HG03039 (cell line): Measurements from ENCODE around the gene WWOX.
"Not testable (repeated sequence)": the region's sequence is repeated elsewhere in the genome, so short reads cannot be mapped to it uniquely, and the experiment has no call there.

Experiments used
- ATAC-seq: cut with Tn5 transposase; IDR thresholded peaks from one replicate; pipeline ENCODE4 v1.9.1; 2021; ENCODE audit warnings: mild to moderate bottlenecking, moderate library complexity; ENCODE audit not compliant: unreplicated experiment

The WWOX gene

GRCh38 chr16:78667675-78668074 is 568.2 kb downstream of the WWOX start:
- no peak for ATAC-seq

GRCh38 chr16:78668393-78668792 is 568.9 kb downstream of the WWOX start:
- no peak for ATAC-seq

GRCh38 chr16:78669994-78670393 is 570.5 kb downstream of the WWOX start:
- ATAC-seq: no peak

GRCh38 chr16:78672779-78673556 is 573.5 kb downstream of the WWOX start:
- ATAC-seq: no peak

GRCh38 chr16:78673884-78674283 is 574.4 kb downstream of the WWOX start:
- ATAC-seq: no peak

DNA sequence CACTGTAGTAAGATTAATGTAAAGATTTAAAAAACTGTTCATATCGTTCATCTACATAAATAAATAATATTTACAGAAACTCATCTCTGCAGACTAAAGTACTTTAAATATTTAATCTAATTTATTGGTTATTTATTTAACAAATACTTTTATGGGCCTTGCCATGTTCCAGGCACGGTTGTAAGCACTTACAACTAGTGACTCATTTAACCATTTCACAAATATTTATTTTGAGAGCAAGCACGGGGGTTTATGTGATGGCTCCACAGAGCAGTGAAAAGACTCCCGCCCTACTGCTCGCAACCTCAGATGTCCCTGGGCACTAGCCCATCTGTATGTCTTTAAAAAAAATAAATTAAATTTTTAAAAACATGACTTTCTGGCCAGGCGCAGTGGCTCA is 575.9 kb downstream of the WWOX start:
- ATAC-seq: no peak

DNA sequence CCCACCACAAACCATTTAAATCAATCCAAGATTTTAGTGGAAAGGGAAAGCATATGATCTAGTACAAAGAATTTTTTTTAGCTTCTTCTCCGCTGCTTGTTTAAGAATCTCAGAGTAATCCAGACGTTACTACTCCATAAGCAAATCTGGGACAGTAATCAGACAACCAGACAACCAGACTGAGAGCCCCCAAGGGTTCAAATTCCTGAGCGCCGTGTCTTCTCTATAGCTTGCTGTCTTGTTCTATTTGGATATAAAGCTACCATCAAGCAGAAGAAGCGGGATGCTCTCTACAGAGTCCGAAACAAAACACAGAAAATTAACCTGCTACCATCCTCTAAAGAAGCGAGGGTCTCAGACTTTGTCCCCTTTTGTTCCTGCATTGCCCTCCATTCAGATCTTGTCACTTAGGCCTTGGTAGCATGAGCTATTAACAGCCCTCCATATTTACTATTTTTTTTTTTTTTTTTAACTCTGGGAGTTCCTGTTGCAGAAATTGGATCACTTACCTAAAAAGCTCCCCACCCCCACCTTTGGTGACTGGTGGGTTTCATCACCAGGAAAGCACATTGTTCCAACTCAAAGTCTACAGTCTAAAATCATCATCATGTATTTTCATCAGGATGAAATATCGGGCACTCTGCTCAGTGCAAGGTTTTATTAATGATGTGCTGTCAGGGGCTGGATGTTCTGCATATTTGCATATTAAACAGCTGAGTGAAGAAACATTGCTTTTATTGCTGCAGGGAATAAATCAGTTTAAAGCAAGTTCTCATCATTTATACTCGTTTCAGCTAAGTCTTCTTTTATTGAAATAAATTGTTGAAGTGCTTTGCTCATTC is 576.7 kb downstream of the WWOX start:
- no peak for ATAC-seq

DNA sequence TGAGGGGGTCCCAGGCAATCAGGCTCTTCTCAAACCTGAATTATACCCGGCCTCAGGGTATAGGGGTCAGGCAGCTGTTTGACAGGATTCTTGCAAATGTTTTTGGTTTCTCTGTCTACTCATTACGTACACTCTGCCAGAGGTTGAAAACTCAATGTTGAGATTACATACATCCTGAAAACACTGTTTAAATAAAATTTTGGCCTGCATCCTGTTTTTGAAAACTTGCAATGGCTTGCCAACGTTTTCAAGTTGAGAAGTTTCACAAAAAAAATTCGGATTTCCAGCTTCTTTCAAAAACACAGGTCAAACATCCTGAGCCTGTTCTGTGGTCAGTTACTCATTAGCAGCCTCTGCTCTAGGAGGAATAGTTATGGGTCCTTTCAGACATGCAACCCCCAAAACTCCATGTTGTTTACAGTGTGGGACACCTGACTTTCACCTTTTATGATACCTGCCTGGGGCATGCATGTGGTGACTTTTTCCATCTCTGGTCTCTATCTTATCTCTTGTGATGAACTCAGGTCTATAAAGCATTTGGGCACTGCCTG is 577.8 kb downstream of the WWOX start:
- no peak for ATAC-seq

GRCh38 chr16:78679546-78679945 is 580.1 kb downstream of the WWOX start:
- no peak for ATAC-seq

DNA sequence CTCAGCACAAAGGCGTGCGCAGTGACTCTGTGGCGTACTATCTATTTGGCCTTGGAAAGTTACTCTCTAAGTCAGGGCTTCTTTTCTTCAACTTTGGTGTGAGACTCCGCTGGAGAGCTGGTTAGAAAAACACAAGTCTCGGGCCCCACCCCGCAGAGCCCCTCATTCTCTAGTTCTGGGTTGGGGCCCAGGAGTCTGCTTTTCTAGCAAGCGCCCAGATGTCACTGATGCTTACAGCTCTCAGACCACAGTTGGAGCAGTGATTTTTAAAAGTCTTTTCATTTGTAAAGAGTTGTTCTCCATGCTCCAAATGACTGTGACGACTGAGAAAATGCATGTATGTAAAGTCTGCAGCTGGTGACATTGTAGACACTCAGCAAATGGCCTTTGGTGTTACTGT is 582.3 kb downstream of the WWOX start:
- no peak for ATAC-seq

DNA sequence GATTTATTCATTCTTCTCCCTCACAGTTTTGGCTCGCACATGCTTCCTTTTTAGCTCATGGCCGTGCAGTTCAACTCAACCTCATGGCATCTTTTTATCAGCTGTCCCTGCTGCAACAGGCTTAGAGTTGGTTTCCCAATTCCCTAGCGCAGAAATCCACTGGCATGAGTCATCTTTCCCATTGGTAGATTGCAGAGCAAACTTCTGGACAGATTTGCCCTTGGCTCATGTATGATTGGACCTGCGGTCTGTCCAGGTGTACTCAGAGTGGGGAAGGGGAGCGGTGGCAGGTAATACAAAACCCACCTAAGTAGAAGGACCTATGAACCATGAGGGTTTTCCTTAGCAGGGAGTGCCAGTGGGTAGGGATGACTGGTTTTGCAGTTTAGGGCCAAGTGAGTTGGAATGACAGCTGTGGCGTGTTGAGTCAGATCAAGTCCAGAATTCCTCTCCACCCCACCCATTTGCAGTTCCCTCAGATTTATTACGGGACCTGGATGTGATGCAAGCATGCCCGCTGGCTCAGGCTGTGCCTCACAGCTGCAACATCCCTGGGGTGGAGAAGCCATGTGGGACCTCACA is 584.7 kb downstream of the WWOX start:
- no peak for ATAC-seq

GRCh38 chr16:78684655-78685375 is 585.4 kb downstream of the WWOX start:
- ATAC-seq: no peak

DNA sequence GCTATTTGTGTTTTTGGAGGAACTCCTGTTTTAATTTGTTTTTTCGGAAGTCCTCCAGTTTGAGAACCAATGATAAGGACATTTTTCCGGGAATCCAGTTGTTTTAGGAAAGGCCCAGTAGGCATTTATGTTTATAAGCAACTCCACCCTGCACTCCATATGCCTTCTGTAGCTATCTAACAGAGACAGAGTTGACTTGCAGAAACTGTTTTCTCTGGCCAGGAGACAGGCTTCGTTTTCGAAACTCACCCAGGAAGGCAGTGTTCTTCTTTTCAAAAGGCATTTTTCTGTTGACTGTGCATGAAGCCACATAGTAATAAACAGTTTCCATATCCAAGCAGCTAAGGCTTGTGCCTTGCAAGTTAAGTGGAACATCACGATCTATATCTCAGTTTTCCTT is 587.1 kb downstream of the WWOX start:
- ATAC-seq: no peak

DNA sequence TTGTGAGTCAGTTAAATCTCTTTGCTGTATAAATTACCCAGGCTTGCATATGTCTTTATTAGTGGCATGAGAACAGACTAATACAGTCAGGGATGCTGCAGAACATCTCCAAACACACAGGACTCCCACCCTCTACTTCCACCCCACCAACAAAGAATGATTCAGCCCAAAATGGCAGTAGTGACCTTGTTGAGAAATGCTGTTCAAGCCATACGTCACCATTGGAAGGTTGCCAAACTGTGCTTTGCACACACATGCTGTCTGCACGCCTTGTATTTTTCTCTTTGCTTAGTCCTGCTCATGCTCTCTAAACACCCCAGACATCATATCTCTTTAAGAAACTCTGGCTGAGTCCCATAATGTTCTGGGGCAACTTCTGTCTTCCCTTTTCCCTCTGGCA is 589.6 kb downstream of the WWOX start:
- no peak for ATAC-seq

GRCh38 chr16:78689536-78689935 is 590.1 kb downstream of the WWOX start:
- ATAC-seq: no peak

DNA sequence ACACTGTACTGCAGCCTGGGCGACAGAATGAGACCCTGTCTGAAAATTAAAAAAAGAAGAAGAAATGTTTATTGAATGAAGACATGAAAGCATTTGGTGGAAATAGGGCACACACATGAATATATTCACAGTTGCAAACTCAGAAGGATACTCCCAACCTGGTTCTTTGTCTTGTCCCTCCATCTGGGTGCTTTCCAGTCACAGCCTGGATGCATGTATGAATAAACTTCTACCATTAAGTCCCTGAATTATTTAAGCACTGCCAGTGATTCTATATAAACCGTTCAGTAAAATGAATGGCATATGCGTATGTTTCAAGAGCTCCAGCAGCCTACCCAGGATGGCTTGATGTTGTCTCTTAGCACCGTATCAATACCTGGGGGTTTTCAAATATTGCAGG is 591.1 kb downstream of the WWOX start:
- no peak for ATAC-seq

DNA sequence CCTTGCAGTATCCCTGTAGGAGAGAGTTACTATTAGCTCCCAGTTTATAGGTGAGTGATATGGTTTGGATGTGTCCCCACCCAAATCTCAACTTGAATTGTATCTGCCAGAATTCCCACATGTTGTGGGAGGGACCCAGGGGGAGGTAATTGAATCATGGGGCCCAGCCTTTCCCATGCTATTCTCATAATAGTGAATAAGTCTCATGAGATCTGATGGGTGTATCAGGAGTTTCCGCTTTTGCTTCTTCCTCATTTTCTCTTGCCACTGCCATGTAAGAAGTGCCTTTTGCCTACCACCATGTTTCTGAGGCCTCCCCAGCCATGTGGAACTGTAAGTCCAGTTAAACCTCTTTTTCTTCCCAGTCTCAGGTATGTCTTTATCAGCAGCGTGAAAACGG is 592.3 kb downstream of the WWOX start:
- not testable (repeated sequence) for ATAC-seq

GRCh38 chr16:78693496-78693895 is 594.0 kb downstream of the WWOX start:
- ATAC-seq: no peak

DNA sequence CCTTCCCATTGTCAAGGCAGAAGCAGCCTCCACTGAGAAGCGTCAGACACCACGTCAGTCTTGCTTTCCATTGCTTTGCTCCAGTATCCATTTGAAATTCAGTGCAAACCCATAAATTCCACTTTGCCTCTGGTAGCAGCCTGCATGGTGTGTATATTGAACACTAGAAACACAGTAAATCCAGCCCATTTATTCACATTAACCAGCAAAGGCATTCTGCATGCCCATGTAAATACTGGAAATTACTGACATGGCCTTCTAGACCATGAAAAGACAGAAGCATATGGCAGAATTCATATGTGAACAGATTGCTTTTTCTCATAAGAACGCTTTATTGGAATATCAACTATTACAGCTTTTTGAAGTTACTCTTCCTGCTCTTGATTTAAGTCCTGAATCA is 595.0 kb downstream of the WWOX start:
- ATAC-seq: no peak

GRCh38 chr16:78695391-78695790 is 595.9 kb downstream of the WWOX start:
- ATAC-seq: no peak

DNA sequence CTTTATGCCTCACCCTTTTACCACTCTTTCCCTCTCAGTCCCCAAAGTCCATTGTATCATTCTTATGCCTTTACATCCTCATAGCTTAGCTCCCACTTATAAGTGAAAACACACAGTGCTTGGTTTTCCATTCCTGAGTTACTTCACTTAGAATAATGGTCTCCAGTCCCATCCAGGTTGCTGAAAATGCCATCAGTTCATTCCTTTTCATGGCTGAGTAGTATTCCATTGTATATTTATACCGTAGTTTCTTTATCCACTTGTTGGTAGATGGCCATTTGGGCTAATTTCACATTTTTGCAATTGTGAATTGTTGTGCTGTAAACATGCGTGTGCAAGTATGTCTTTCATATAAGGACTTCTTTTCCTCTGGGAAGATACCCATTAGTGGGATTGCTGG is 597.3 kb downstream of the WWOX start:
- no peak for ATAC-seq
